GM21737 (cell line): ENCODE data around the gene RNF114.
A peak's percentile ranks its signal among the peaks of the same experiment; 100 is the strongest.
"Not testable (repeated sequence)": the region's sequence is repeated elsewhere in the genome, so short reads cannot be mapped to it uniquely, and the experiment has no call there.

ENCODE experiments used
- ATAC-seq: cut with Tn5 transposase; IDR thresholded peaks from one replicate; pipeline ENCODE4 v1.9.1; 2021; ENCODE audit warnings: mild to moderate bottlenecking, moderate library complexity; ENCODE audit not compliant: unreplicated experiment

The RNF114 gene

GRCh38 chr20:49961413-49961812 is 25.2 kb downstream of the RNF114 start:
- no peak for ATAC-seq

- no peak for ATAC-seq
Measured at GRCh38 chr20:49964964-49965780, 29.0 kb downstream of the RNF114 start.

GRCh38 chr20:49965781-49966305 is 29.6 kb downstream of the RNF114 start:
- ATAC-seq = no peak

GRCh38 chr20:49966861-49967260 is 30.7 kb downstream of the RNF114 start:
- ATAC-seq = no peak

GRCh38 chr20:49969234-49969633 is 33.0 kb downstream of the RNF114 start:
- ATAC-seq = no peak

- ATAC-seq = no peak
Measured at GRCh38 chr20:49969946-49970345, 33.7 kb downstream of the RNF114 start.

- ATAC-seq = no peak
Measured at GRCh38 chr20:49970498-49970897, 34.3 kb downstream of the RNF114 start.

GRCh38 chr20:49973981-49974380 is 37.8 kb downstream of the RNF114 start:
- ATAC-seq = no peak

- no peak for ATAC-seq
Measured at GRCh38 chr20:49976542-49976941, 40.3 kb downstream of the RNF114 start.

- ATAC-seq = not testable (repeated sequence)
Measured at GRCh38 chr20:49977740-49978139, 41.5 kb downstream of the RNF114 start.

GRCh38 chr20:49978685-49979029 is 42.5 kb downstream of the RNF114 start:
- ATAC-seq = no peak

- ATAC-seq = no peak
Measured at GRCh38 chr20:49979030-49979832, 43.0 kb downstream of the RNF114 start.

- no peak for ATAC-seq
Measured at GRCh38 chr20:49980140-49981008, 44.2 kb downstream of the RNF114 start.

- no peak for ATAC-seq
Measured at GRCh38 chr20:49981218-49982071, 45.2 kb downstream of the RNF114 start.

GRCh38 chr20:49982072-49982345 is 45.8 kb downstream of the RNF114 start:
- no peak for ATAC-seq

- ATAC-seq = peak; percentile 80
Measured at GRCh38 chr20:49982346-49983122, 46.3 kb downstream of the RNF114 start, which contains the start of gene SNAI1. SNAI1 (plus strand) TSS chr20:49982980; CDS start chr20:49983060, 80 bp downstream.

- no peak for ATAC-seq
Measured at GRCh38 chr20:49983123-49983847, 47.1 kb downstream of the RNF114 start.

GRCh38 chr20:49983848-49984408 is 47.7 kb downstream of the RNF114 start:
- no peak for ATAC-seq
